HCT116 (cell line): Measurements from ENCODE around the gene PLCB1. TPM values are rescaled to one million over a fixed set of nuclear protein-coding genes. Genes with fewer than 3 reads are reported as not detected.

Experiments used
- ATAC-seq: fragments of 200-7000 bp; cut with Tn5 transposase; 2 replicates; pipeline ENCODE4 v1.9.1; 2020; ENCODE audit warnings: mild to moderate bottlenecking, moderate library complexity
- BruUV-seq: library from RNA; stranded (reverse); fragments of 400-500 nt; replicated peaks from 2 replicates; lab custom pipeline; 2021; lab: Mats Ljungman, UMichigan
- CTCF ChIA-PET: fragments of 300-600 bp; sonication (Branson Sonifier 250); formaldehyde crosslinking; loops from one replicate; lab custom pipeline; 2021; ENCODE audit warnings: antibody characterized with exemption; lab: Charles Lee
- POLR2A ChIA-PET: fragments of 300-600, 350-600 bp; sonication (Branson Sonifier 250); formaldehyde crosslinking; loops from one replicate; lab custom pipeline; 2021; ENCODE audit warnings: antibody characterized with exemption; lab: Charles Lee
- RAD21 ChIA-PET, 2 experiments: fragments of 300-600 bp; sonication (Branson Sonifier 250); formaldehyde crosslinking; loops; one replicate each; lab custom pipeline; 2023; ENCODE audit warnings: low total read pairs in 2 of 2; ENCODE audit not compliant: uncharacterized antibody in 2 of 2, unreplicated experiment in 2 of 2, low non-redundant PET in 1 of 2; lab: Charles Lee
- DNase-seq: peaks from one replicate; pipeline ENCODE4 v3.0.0-alpha.2; 2010; ENCODE audit warnings: low read depth, low spot score
- H2AFZ ChIP-seq: fragments of 200-600 bp; shearing (Covaris generic), sonication (generic); 2 replicates; pipeline ENCODE4 v1.6.1; 2017; ENCODE audit warnings: low read depth, mixed run types, mixed read lengths, antibody characterized with exemption, low read length; ENCODE audit not compliant: poor library complexity, severe bottlenecking
- H3K27ac ChIP-seq: 2 replicates; pipeline ENCODE4 v1.5.1; 2012; ENCODE audit warnings: low read depth, low read length
- H3K27me3 ChIP-seq: fragments of 200-600 bp; sonication (generic); 2 replicates; pipeline ENCODE4 v1.6.1; 2016; ENCODE audit warnings: mixed run types, low read length, mixed read lengths; ENCODE audit not compliant: insufficient read depth
- H3K36me3 ChIP-seq, 2 experiments: fragments of 200-500 bp in 1 of 2; fragments of 200-600 bp in 1 of 2; sonication (Bioruptor generic) in 1 of 2; sonication (generic) in 1 of 2; 2 replicates each; pipeline versions ENCODE4 v1.5.1 to v1.6.1; 2014 to 2016; ENCODE audit warnings: low read length in 2 of 2, inconsistent platforms in 1 of 2, mixed read lengths in 1 of 2, mixed run types in 1 of 2; ENCODE audit not compliant: insufficient read depth in 2 of 2, control insufficient read depth in 1 of 2
- H3K4me1 ChIP-seq, 2 experiments: fragments of 200-600 bp in 1 of 2; sonication (generic) in 1 of 2; 2 replicates each; pipeline versions ENCODE4 v1.5.1 to v1.6.1; 2012 to 2017; ENCODE audit warnings: low read length in 2 of 2, inconsistent platforms in 1 of 2, mild to moderate bottlenecking in 1 of 2, mixed read lengths in 1 of 2, mixed run types in 1 of 2, moderate library complexity in 1 of 2; ENCODE audit not compliant: insufficient read depth in 2 of 2, control insufficient read depth in 1 of 2
- H3K4me2 ChIP-seq: fragments of 200-600 bp; sonication (generic); 2 replicates; pipeline ENCODE4 v1.6.1; 2017; ENCODE audit warnings: mixed run types, low read length, mixed read lengths
- H3K4me3 ChIP-seq, 2 experiments: fragments of 200-600 bp in 1 of 2; sonication (generic) in 1 of 2; replicated peaks in 1 of 2; 2 replicates each; pipeline ENCODE4 v1.5.1; 2011 to 2016; ENCODE audit warnings: low read length in 2 of 2, control low read depth in 1 of 2, low read depth in 1 of 2, mild to moderate bottlenecking in 1 of 2, mixed read lengths in 1 of 2, mixed run types in 1 of 2
- H3K79me2 ChIP-seq: fragments of 200-600 bp; sonication (generic); 2 replicates; pipeline ENCODE4 v1.6.1; 2017; ENCODE audit warnings: mild to moderate bottlenecking, mixed run types, low read length, moderate library complexity, mixed read lengths; ENCODE audit not compliant: insufficient read depth
- H3K9ac ChIP-seq: fragments of 200-600 bp; sonication (generic); 2 replicates; pipeline ENCODE4 v1.6.1; 2016; ENCODE audit warnings: low read length, mixed read lengths
- H3K9me2 ChIP-seq: fragments of 200-600 bp; sonication (generic), shearing (Covaris generic); 2 replicates; pipeline ENCODE4 v1.6.1; 2017; ENCODE audit warnings: mixed run types, mild to moderate bottlenecking, moderate library complexity; ENCODE audit not compliant: insufficient read depth
- H3K9me3 ChIP-seq, 2 experiments: fragments of 200-500 bp in 1 of 2; fragments of 200-600 bp in 1 of 2; sonication (Bioruptor generic) in 1 of 2; sonication (generic) in 1 of 2; 2 replicates each; pipeline ENCODE4 v1.6.1; 2014 to 2017; ENCODE audit warnings: low read length in 2 of 2, mixed read lengths in 2 of 2, inconsistent platforms in 1 of 2, low read depth in 1 of 2, mild to moderate bottlenecking in 1 of 2, mixed run types in 1 of 2, moderate library complexity in 1 of 2; ENCODE audit not compliant: control insufficient read depth in 1 of 2, insufficient read depth in 1 of 2
- H4K20me1 ChIP-seq: fragments of 200-600 bp; sonication (generic), shearing (Covaris generic); 2 replicates; pipeline ENCODE4 v1.6.1; 2017; ENCODE audit warnings: mixed run types, mild to moderate bottlenecking, moderate library complexity; ENCODE audit not compliant: insufficient read depth
- ATF3 ChIP-seq: IDR thresholded peaks from 2 replicates; pipeline ENCODE4 v1.6.1; 2012
- CBX3 ChIP-seq: IDR thresholded peaks from 2 replicates; pipeline ENCODE4 v1.6.1; 2012; ENCODE audit warnings: low read depth
- CEBPB ChIP-seq: IDR thresholded peaks from 2 replicates; pipeline ENCODE4 v1.6.1; 2012; ENCODE audit warnings: low read depth
- CTCF ChIP-seq, 3 experiments: fragments of 200-600 bp in 1 of 3; sonication (generic) in 1 of 3; IDR thresholded peaks in 2 of 3; conservative IDR thresholded peaks in 1 of 3; 2 replicates each; pipeline ENCODE4 v1.5.1; 2012 to 2017; ENCODE audit warnings: low read depth in 2 of 3, low read length in 2 of 3, antibody characterized with exemption in 1 of 3, borderline replicate concordance in 1 of 3, control low read depth in 1 of 3, mild to moderate bottlenecking in 1 of 3, mixed read lengths in 1 of 3, mixed run types in 1 of 3, moderate library complexity in 1 of 3; ENCODE audit not compliant: insufficient read depth in 1 of 3
- EZH2 ChIP-seq: fragments of 200-600 bp; sonication (generic); IDR thresholded peaks from 2 replicates; pipeline ENCODE4 v1.6.1; 2017; ENCODE audit warnings: antibody characterized with exemption, mixed run types
- EZH2phosphoT487 ChIP-seq: fragments of 200-600 bp; IDR thresholded peaks from 2 replicates; pipeline ENCODE4 v1.6.1; 2018; ENCODE audit warnings: antibody characterized with exemption, borderline replicate concordance
- JUND ChIP-seq: IDR thresholded peaks from 2 replicates; pipeline ENCODE4 v1.6.1; 2012
- MAX ChIP-seq: IDR thresholded peaks from 2 replicates; pipeline ENCODE4 v1.6.1; 2012
- POLR2AphosphoS5 ChIP-seq: IDR thresholded peaks from 2 replicates; pipeline ENCODE4 v1.6.1; 2011; ENCODE audit warnings: mild to moderate bottlenecking, low read depth, low read length, moderate library complexity
- REST ChIP-seq: IDR thresholded peaks from 2 replicates; pipeline ENCODE4 v1.6.1; 2012; ENCODE audit warnings: low read depth
- SIN3A ChIP-seq: IDR thresholded peaks from 2 replicates; pipeline ENCODE4 v1.6.1; 2012; ENCODE audit warnings: low read depth
- SP1 ChIP-seq: IDR thresholded peaks from 2 replicates; pipeline ENCODE4 v1.6.1; 2012; ENCODE audit warnings: low read depth
- SRF ChIP-seq: IDR thresholded peaks from 2 replicates; pipeline ENCODE4 v1.6.1; 2012; ENCODE audit warnings: low read depth
- ZBTB33 ChIP-seq: IDR thresholded peaks from 2 replicates; pipeline ENCODE4 v1.6.1; 2011; ENCODE audit warnings: mild to moderate bottlenecking, low read length, moderate library complexity; ENCODE audit not compliant: insufficient replicate concordance; ENCODE audit errors: extremely low read depth
- ZFX ChIP-seq: fragments of 450-650 bp; IDR thresholded peaks from 2 replicates; pipeline ENCODE4 v1.6.1; 2017
- intact Hi-C: fragments of 100-400 bp; cut with micrococcal nuclease; formaldehyde crosslinking; loops from 2 replicates; pipeline ENCODE4 v1.10.0; 2022
- total RNA-seq: library from RNA; stranded (reverse); gene quantifications from one replicate; pipeline ENCODE4 v1.2.1, GENCODE V29; 2021; ENCODE audit not compliant: unreplicated experiment

PLCB1 gene
- total RNA-seq, 1 experiment from 2014 or later = 15.8 TPM

- TF ChIP-seq CTCF (IDR thresholded peaks at IDR 0.05 in 2 of 3, conservative IDR thresholded peaks at IDR 0.05 in 1 of 3; ENCODE audit: borderline replicate concordance in 1 of 3, insufficient read depth in 1 of 3, low read depth in 2 of 3, low read length in 2 of 3) = no peak
Observed at GRCh38 chr20:8891039-8891438, 759.0 kb downstream of the PLCB1 start (continued).

GRCh38 chr20:8895472-8895871 is 763.4 kb downstream of the PLCB1 start:
- no TSS peak for BruUV-seq
- Histone ChIP-seq H4K20me1 (no peaks in the 10 kb centered on the region), H3K9me2 (no peaks in the 10 kb centered on the region), H3K27ac (no peak overlapping the region), H3K36me3 (no peaks in the 10 kb centered on the region), H3K4me2 (no peak overlapping the region), H3K9ac (no peak overlapping the region), H3K27me3 (no peaks in the 10 kb centered on the region), H3K4me1 (no peaks in the 10 kb centered on the region), H3K4me3 (no peak overlapping the region), H3K79me2 (no peaks in the 10 kb centered on the region), H2AFZ (no peak overlapping the region), H3K9me3 (peaks cover 0 to 7% of the 10 kb centered on the region in 2 experiments; a peak in 1 of 4 replicates)
- ChIA-PET POLR2A (no interaction called here), CTCF (no interaction called here), RAD21 (no interaction called here)
- DNase-seq = no peak
- intact Hi-C loops = no loop called here
- no peak for ATAC-seq
- TF ChIP-seq CTCF (IDR thresholded peaks at IDR 0.05 in 2 of 3, conservative IDR thresholded peaks at IDR 0.05 in 1 of 3; ENCODE audit: borderline replicate concordance in 1 of 3, insufficient read depth in 1 of 3, low read depth in 2 of 3, low read length in 2 of 3) = no peak
- no peak for TF ChIP-seq POLR2AphosphoS5
- no peak for TF ChIP-seq ZBTB33
- no peak for TF ChIP-seq SIN3A
- TF ChIP-seq ATF3 = no peak
- no peak for TF ChIP-seq JUND
- TF ChIP-seq EZH2phosphoT487 = no peak
- TF ChIP-seq REST = no peak
- TF ChIP-seq ZFX = no peak
- TF ChIP-seq MAX = no peak
- no peak for TF ChIP-seq CBX3
- TF ChIP-seq SRF = no peak
- TF ChIP-seq SP1 = no peak
- no peak for TF ChIP-seq EZH2
- TF ChIP-seq CEBPB = no peak
